HEK293 (cell line): ENCODE measurements around the gene DIO1.

Experiments used
- CTCF ChIA-PET: fragments of 350-600 bp; formaldehyde crosslinking; extraction: SDS; loops from one replicate; lab custom pipeline; 2021; ENCODE audit warnings: antibody characterized with exemption; lab: Yijun Ruan, JAX
- POLR2A ChIA-PET: fragments of 300-600 bp; formaldehyde crosslinking; extraction: SDS; loops from one replicate; lab custom pipeline; 2020; ENCODE audit warnings: antibody characterized with exemption, inconsistent platforms; lab: Yijun Ruan, JAX
- H3K27ac ChIP-seq: fragments of 200-500 bp; sonication (Bioruptor generic); 2 replicates; pipeline ENCODE4 v1.5.1; 2014; ENCODE audit warnings: low read depth, low read length, control low read depth, inconsistent platforms; ENCODE audit errors: extremely low read depth
- H3K36me3 ChIP-seq, 2 experiments: fragments of 200-500 bp in 1 of 2; sonication (Bioruptor generic) in 1 of 2; 1 replicate in 1 of 2; 2 replicates in 1 of 2; pipeline ENCODE4 v1.5.1; 2014 to 2017; ENCODE audit warnings: inconsistent platforms in 2 of 2, low read length in 2 of 2; ENCODE audit not compliant: control insufficient read depth in 2 of 2, insufficient read depth in 1 of 2
- H3K4me1 ChIP-seq: fragments of 200-500 bp; sonication (Bioruptor generic); 2 replicates; pipeline ENCODE4 v1.5.1; 2014; ENCODE audit warnings: mild to moderate bottlenecking, low read length, inconsistent platforms; ENCODE audit not compliant: control insufficient read depth, insufficient read depth
- H3K4me3 ChIP-seq: 2 replicates; pipeline ENCODE4 v1.5.1; 2011; ENCODE audit warnings: low read depth, mild to moderate bottlenecking, control low read depth, low read length, moderate library complexity
- H3K9me3 ChIP-seq: fragments of 200-500 bp; sonication (Bioruptor generic); 2 replicates; pipeline ENCODE4 v1.5.1; 2014; ENCODE audit warnings: low read depth, low read length, inconsistent platforms; ENCODE audit not compliant: control insufficient read depth, insufficient read depth
- FEZF1 ChIP-seq: fragments of 450-650 bp; formaldehyde crosslinking; IDR thresholded peaks from 2 replicates; pipeline ENCODE4 v1.5.1; 2016; ENCODE audit warnings: missing biosample characterization, missing genetic modification characterization
- GLI4 ChIP-seq: fragments of 450-650 bp; formaldehyde crosslinking; IDR thresholded peaks from 2 replicates; pipeline ENCODE4 v1.5.1; 2016; ENCODE audit warnings: missing biosample characterization, missing genetic modification characterization
- GLIS1 ChIP-seq: fragments of 450-650 bp; formaldehyde crosslinking; IDR thresholded peaks from 2 replicates; pipeline ENCODE4 v1.5.1; 2016; ENCODE audit warnings: missing biosample characterization, missing genetic modification characterization
- KLF8 ChIP-seq: fragments of 450-650 bp; formaldehyde crosslinking; IDR thresholded peaks from 2 replicates; pipeline ENCODE4 v1.5.1; 2016; ENCODE audit warnings: missing biosample characterization, missing genetic modification characterization
- KLF9 ChIP-seq: fragments of 450-650 bp; formaldehyde crosslinking; IDR thresholded peaks from 2 replicates; pipeline ENCODE4 v1.5.1; 2016; ENCODE audit warnings: missing biosample characterization, missing genetic modification characterization, low read depth
- REPIN1 ChIP-seq: fragments of 450-650 bp; formaldehyde crosslinking; IDR thresholded peaks from 2 replicates; pipeline ENCODE4 v1.5.1; 2017; ENCODE audit warnings: missing biosample characterization, missing genetic modification characterization, low read depth
- SCRT1 ChIP-seq: fragments of 450-650 bp; formaldehyde crosslinking; IDR thresholded peaks from 2 replicates; pipeline ENCODE4 v1.5.1; 2016; ENCODE audit warnings: missing biosample characterization, missing genetic modification characterization, borderline replicate concordance
- SCRT2 ChIP-seq: fragments of 450-650 bp; formaldehyde crosslinking; IDR thresholded peaks from 2 replicates; pipeline ENCODE4 v1.5.1; 2016; ENCODE audit warnings: missing biosample characterization, missing genetic modification characterization
- ZEB2 ChIP-seq: fragments of 450-650 bp; formaldehyde crosslinking; IDR thresholded peaks from 2 replicates; pipeline ENCODE4 v1.5.1; 2016; ENCODE audit warnings: missing biosample characterization, missing genetic modification characterization
- ZNF292 ChIP-seq: fragments of 450-650 bp; formaldehyde crosslinking; IDR thresholded peaks from 2 replicates; pipeline ENCODE4 v1.5.1; 2016; ENCODE audit warnings: low read depth, missing biosample characterization, missing genetic modification characterization, borderline replicate concordance
- ZNF423 ChIP-seq: fragments of 450-650 bp; formaldehyde crosslinking; IDR thresholded peaks from 2 replicates; pipeline ENCODE4 v1.5.1; 2016; ENCODE audit warnings: missing biosample characterization, missing genetic modification characterization
- ZNF510 ChIP-seq: fragments of 450-650 bp; formaldehyde crosslinking; IDR thresholded peaks from 2 replicates; pipeline ENCODE4 v1.5.1; 2018; ENCODE audit warnings: mild to moderate bottlenecking, missing genetic modification characterization, missing biosample characterization; ENCODE audit not compliant: insufficient replicate concordance
- ZNF530 ChIP-seq: fragments of 450-650 bp; formaldehyde crosslinking; IDR thresholded peaks from 2 replicates; pipeline ENCODE4 v1.5.1; 2016; ENCODE audit warnings: low read depth, missing biosample characterization, missing genetic modification characterization
- ZNF571 ChIP-seq: fragments of 450-650 bp; formaldehyde crosslinking; IDR thresholded peaks from 2 replicates; pipeline ENCODE4 v1.5.0; 2017; ENCODE audit warnings: missing biosample characterization, missing genetic modification characterization
- ZNF600 ChIP-seq: fragments of 450-650 bp; formaldehyde crosslinking; IDR thresholded peaks from 2 replicates; pipeline ENCODE4 v1.5.1; 2016; ENCODE audit warnings: missing biosample characterization, missing genetic modification characterization
- ZNF626 ChIP-seq: fragments of 450-650 bp; sonication (Bioruptor Pico); formaldehyde crosslinking; IDR thresholded peaks from 2 replicates; pipeline ENCODE4 v1.5.1; 2018; ENCODE audit warnings: missing biosample characterization, missing genetic modification characterization, inconsistent platforms
- ZNF654 ChIP-seq: fragments of 450-650 bp; formaldehyde crosslinking; IDR thresholded peaks from 2 replicates; pipeline ENCODE4 v1.5.1; 2016; ENCODE audit warnings: low read depth, missing biosample characterization, missing genetic modification characterization
- ZNF707 ChIP-seq: fragments of 450-650 bp; formaldehyde crosslinking; IDR thresholded peaks from 2 replicates; pipeline ENCODE4 v1.5.1; 2016; ENCODE audit warnings: missing biosample characterization, missing genetic modification characterization
- ZSCAN30 ChIP-seq: fragments of 450-650 bp; IDR thresholded peaks from 2 replicates; pipeline ENCODE4 v1.5.1; 2018; ENCODE audit warnings: missing biosample characterization, mild to moderate bottlenecking, missing genetic modification characterization, moderate library complexity
- TF ChIP-seq, protein P1 (sequence below): fragments of 450-650 bp; formaldehyde crosslinking; conservative IDR thresholded peaks from 2 replicates; pipeline ENCODE4 v1.5.1; 2016; ENCODE audit warnings: low read depth, missing biosample characterization, missing genetic modification characterization
- TF ChIP-seq, protein P2 (sequence below): sonication (generic); formaldehyde crosslinking; IDR thresholded peaks from 2 replicates; pipeline ENCODE4 v1.8.1; 2022; ENCODE audit warnings: mild to moderate bottlenecking, moderate library complexity, missing genetic modification reagents
- TF ChIP-seq, protein P3 (sequence below): fragments of 450-650 bp; formaldehyde crosslinking; IDR thresholded peaks from 2 replicates; pipeline ENCODE4 v1.5.1; 2016; ENCODE audit warnings: missing biosample characterization, missing genetic modification characterization
- TF ChIP-seq, protein P4 (sequence below): fragments of 450-650 bp; formaldehyde crosslinking; IDR thresholded peaks from 2 replicates; pipeline ENCODE4 v1.5.1; 2016; ENCODE audit warnings: missing biosample characterization, missing genetic modification characterization
- TF ChIP-seq, protein P5 (sequence below): fragments of 450-650 bp; formaldehyde crosslinking; IDR thresholded peaks from 2 replicates; pipeline ENCODE4 v1.5.1; 2017; ENCODE audit warnings: missing biosample characterization, missing genetic modification characterization

Gene DIO1

DNA sequence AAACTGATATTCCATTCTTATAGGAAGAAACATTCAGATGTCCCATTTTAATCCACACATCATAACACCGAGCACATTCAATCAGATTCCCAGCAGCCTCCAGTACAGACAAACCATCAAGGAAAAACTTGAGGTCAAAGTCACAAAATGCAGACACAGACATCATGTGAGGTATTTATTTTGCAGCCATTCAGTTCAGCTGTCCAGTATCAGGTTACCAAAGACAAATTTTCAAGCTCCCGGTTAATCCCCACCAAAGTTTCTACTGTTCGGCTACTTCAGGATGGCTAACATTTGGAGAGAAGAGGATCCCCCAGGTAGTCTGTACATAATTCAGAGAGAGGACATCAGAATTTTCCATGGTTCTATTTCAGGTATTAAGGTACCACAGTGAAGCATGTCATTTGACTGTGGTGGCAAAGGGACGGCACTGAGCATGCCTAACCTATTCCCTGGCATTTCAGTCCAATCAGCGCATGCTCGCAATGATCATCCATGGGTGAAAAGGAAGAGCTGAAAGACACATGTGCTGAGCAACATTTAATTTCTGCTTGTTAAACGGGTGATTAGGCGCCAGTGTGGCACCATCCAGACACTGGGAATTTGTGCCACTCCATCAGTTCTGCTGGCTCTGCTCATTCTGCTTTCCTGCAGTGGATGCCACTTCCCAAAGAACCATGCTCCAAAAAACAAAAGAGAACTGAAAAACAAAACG is 42.3 kb upstream of the DIO1 start (continued):
- TF ChIP-seq, protein P1, sequence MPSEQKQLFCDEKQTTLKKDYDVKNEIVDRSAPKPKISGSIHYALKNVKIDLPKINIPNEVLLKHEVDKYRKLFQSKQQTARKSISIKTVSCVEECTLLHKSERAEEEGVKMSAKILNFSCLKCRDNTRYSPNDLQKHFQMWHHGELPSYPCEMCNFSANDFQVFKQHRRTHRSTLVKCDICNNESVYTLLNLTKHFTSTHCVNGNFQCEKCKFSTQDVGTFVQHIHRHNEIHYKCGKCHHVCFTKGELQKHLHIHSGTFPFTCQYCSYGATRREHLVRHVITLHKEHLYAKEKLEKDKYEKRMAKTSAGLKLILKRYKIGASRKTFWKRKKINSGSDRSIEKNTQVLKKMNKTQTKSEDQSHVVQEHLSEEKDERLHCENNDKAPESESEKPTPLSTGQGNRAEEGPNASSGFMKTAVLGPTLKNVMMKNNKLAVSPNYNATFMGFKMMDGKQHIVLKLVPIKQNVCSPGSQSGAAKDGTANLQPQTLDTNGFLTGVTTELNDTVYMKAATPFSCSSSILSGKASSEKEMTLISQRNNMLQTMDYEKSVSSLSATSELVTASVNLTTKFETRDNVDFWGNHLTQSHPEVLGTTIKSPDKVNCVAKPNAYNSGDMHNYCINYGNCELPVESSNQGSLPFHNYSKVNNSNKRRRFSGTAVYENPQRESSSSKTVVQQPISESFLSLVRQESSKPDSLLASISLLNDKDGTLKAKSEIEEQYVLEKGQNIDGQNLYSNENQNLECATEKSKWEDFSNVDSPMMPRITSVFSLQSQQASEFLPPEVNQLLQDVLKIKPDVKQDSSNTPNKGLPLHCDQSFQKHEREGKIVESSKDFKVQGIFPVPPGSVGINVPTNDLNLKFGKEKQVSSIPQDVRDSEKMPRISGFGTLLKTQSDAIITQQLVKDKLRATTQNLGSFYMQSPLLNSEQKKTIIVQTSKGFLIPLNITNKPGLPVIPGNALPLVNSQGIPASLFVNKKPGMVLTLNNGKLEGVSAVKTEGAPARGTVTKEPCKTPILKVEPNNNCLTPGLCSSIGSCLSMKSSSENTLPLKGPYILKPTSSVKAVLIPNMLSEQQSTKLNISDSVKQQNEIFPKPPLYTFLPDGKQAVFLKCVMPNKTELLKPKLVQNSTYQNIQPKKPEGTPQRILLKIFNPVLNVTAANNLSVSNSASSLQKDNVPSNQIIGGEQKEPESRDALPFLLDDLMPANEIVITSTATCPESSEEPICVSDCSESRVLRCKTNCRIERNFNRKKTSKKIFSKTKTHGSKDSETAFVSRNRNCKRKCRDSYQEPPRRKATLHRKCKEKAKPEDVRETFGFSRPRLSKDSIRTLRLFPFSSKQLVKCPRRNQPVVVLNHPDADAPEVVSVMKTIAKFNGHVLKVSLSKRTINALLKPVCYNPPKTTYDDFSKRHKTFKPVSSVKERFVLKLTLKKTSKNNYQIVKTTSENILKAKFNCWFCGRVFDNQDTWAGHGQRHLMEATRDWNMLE (tag by site-specific recombination), result no peak
- TF ChIP-seq ZSCAN30, result no peak
- TF ChIP-seq KLF9 (tag by site-specific recombination), result no peak
- TF ChIP-seq, protein P2, sequence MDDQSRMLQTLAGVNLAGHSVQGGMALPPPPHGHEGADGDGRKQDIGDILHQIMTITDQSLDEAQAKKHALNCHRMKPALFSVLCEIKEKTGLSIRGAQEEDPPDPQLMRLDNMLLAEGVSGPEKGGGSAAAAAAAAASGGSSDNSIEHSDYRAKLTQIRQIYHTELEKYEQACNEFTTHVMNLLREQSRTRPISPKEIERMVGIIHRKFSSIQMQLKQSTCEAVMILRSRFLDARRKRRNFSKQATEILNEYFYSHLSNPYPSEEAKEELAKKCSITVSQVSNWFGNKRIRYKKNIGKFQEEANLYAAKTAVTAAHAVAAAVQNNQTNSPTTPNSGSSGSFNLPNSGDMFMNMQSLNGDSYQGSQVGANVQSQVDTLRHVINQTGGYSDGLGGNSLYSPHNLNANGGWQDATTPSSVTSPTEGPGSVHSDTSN (CRISPR knock-in tag), result no peak
- TF ChIP-seq ZEB2 (tag by site-specific recombination), result no peak
- no peak for TF ChIP-seq ZNF571 (tag by site-specific recombination)
- no peak for TF ChIP-seq ZNF423 (tag by site-specific recombination)

DNA sequence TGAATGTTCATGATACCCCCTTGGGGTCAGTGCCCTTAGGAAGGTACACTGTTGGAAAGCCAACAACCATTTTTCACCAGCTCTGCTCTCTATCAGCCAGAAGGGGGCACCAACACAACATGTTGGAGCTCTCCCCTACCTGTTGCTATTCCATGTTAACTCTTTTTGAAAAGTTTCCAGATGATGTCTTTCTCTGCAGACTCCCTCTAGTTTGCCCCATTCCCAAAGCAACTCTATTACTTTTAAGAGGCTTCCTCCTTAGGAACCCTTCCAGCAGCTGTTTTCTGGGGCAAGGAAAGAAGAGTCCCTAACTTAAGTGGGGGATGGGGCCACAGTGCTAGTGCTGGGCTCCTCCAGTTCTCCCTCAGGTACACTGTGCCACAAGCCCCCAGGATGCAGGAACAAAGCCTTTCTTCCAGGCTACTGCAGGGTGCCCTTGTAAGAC is 33.0 kb upstream of the DIO1 start:
- H3K4me1 ChIP-seq, result no peaks in the 10 kb centered on the region
- peaks cover 0 to 50% of the 10 kb centered on the region in 2 experiments; a peak in 1 of 3 replicates for H3K36me3 ChIP-seq
- no peak overlapping the region for H3K4me3 ChIP-seq
- TF ChIP-seq ZNF530, result no peak
- TF ChIP-seq ZSCAN30, result no peak
- TF ChIP-seq ZNF600, result no peak
- peak; percentile 99 for TF ChIP-seq SCRT1 (tag by site-specific recombination)
- no peak for TF ChIP-seq KLF8 (tag by site-specific recombination)
- TF ChIP-seq ZNF707 (tag by site-specific recombination), result no peak
- no peak for TF ChIP-seq ZNF510 (tag by site-specific recombination)
- TF ChIP-seq SCRT2 (tag by site-specific recombination), result peak; percentile 100
- TF ChIP-seq, protein P3, sequence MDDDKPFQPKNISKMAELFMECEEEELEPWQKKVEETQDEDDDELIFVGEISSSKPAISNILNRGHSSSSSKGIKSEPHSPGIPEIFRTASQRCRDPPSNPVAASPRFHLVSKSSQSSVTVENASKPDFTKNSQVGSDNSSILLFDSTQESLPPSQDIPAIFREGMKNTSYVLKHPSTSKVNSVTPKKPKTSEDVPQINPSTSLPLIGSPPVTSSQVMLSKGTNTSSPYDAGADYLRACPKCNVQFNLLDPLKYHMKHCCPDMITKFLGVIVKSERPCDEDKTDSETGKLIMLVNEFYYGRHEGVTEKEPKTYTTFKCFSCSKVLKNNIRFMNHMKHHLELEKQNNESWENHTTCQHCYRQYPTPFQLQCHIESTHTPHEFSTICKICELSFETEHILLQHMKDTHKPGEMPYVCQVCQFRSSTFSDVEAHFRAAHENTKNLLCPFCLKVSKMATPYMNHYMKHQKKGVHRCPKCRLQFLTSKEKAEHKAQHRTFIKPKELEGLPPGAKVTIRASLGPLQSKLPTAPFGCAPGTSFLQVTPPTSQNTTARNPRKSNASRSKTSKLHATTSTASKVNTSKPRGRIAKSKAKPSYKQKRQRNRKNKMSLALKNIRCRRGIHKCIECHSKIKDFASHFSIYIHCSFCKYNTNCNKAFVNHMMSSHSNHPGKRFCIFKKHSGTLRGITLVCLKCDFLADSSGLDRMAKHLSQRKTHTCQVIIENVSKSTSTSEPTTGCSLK (tag by site-specific recombination), result no peak
- no peak for TF ChIP-seq ZNF626 (tag by site-specific recombination)
- no peak for TF ChIP-seq ZNF292 (tag by site-specific recombination)
- no peak for TF ChIP-seq KLF9 (tag by site-specific recombination)
- no peak for TF ChIP-seq GLIS1 (tag by site-specific recombination)
- no peak for TF ChIP-seq REPIN1
- no peak for TF ChIP-seq GLI4 (tag by site-specific recombination)
- TF ChIP-seq, protein P4, sequence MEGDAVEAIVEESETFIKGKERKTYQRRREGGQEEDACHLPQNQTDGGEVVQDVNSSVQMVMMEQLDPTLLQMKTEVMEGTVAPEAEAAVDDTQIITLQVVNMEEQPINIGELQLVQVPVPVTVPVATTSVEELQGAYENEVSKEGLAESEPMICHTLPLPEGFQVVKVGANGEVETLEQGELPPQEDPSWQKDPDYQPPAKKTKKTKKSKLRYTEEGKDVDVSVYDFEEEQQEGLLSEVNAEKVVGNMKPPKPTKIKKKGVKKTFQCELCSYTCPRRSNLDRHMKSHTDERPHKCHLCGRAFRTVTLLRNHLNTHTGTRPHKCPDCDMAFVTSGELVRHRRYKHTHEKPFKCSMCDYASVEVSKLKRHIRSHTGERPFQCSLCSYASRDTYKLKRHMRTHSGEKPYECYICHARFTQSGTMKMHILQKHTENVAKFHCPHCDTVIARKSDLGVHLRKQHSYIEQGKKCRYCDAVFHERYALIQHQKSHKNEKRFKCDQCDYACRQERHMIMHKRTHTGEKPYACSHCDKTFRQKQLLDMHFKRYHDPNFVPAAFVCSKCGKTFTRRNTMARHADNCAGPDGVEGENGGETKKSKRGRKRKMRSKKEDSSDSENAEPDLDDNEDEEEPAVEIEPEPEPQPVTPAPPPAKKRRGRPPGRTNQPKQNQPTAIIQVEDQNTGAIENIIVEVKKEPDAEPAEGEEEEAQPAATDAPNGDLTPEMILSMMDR, result peak; percentile 46; the same call in 1 of the 2 replicates
- TF ChIP-seq, protein P5, sequence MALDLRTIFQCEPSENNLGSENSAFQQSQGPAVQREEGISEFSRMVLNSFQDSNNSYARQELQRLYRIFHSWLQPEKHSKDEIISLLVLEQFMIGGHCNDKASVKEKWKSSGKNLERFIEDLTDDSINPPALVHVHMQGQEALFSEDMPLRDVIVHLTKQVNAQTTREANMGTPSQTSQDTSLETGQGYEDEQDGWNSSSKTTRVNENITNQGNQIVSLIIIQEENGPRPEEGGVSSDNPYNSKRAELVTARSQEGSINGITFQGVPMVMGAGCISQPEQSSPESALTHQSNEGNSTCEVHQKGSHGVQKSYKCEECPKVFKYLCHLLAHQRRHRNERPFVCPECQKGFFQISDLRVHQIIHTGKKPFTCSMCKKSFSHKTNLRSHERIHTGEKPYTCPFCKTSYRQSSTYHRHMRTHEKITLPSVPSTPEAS (tag by site-specific recombination), result no peak
- peak; percentile 90 for TF ChIP-seq ZNF654
- TF ChIP-seq FEZF1 (tag by site-specific recombination), result no peak
- CTCF ChIA-PET, result interaction anchor here (0.5 to 4.9 kb wide), 37 partner anchors 10 to 1136 kb away, joined by 3 to 58 read pairs (median 5); partner anchors contain the start of genes IFT25 and LRRC42
- no peaks in the 10 kb centered on the region for H3K9me3 ChIP-seq
- no peak overlapping the region for H3K27ac ChIP-seq
- POLR2A ChIA-PET, result interaction anchor here (1.1 to 2.0 kb wide), 2 partner anchors 84 to 192 kb away, joined by 3 to 8 read pairs; partner anchors contain the start of genes IFT25, TCEANC2 and TMEM59
